Muscle of leg (tissue), 11 donors: ENCODE results near the gene FAM219A. TPM values are rescaled to one million over a fixed set of nuclear protein-coding genes. Genes with fewer than 3 reads are reported as not detected.

ENCODE experiments used
- DNase-seq: peaks from one replicate; pipeline ENCODE4 v3.0.0; 2013
- H3K27ac ChIP-seq: one replicate; pipeline ENCODE4 v1.5.1; 2013; ENCODE audit warnings: mild to moderate bottlenecking, low read length, control low read depth
- H3K27me3 ChIP-seq: one replicate; pipeline ENCODE4 v1.6.1; 2013; ENCODE audit warnings: low read length; ENCODE audit not compliant: control insufficient read depth, insufficient read depth
- H3K36me3 ChIP-seq: one replicate; pipeline ENCODE4 v1.6.1; 2013; ENCODE audit warnings: low read length; ENCODE audit not compliant: control insufficient read depth, insufficient read depth
- H3K4me1 ChIP-seq: one replicate; pipeline ENCODE4 v1.6.1; 2013; ENCODE audit warnings: low read length; ENCODE audit not compliant: control insufficient read depth, insufficient read depth
- H3K4me3 ChIP-seq: one replicate; pipeline ENCODE4 v1.5.1; 2013; ENCODE audit warnings: low read length, control low read depth
- H3K9me3 ChIP-seq: replicated peaks from 2 replicates; pipeline ENCODE4 v1.6.1; 2013; ENCODE audit warnings: low read depth, low read length; ENCODE audit not compliant: control insufficient read depth
- WGBS: methylation state at CpG from one replicate; pipeline ENCODE4 v1.1.5; 2013; ENCODE audit warnings: missing lambda C conversion rate; ENCODE audit not compliant: insufficient coverage; 5-methylcytosine and 5-hydroxymethylcytosine counted together
- polyA plus RNA-seq, 8 donors: library from polyadenylated mRNA; unstranded; fragments of 120-200 nt; gene quantifications; one replicate each; pipeline versions ENCODE4 v1.2.1 to v1.2.3, GENCODE V29; 2013; ENCODE audit warnings: inconsistent platforms in 1 of 8, low replicate concordance in 1 of 8; ENCODE audit not compliant: insufficient read length in 8 of 8, insufficient read depth in 1 of 8
- total RNA-seq: library from RNA; stranded (reverse); fragments of 120-200 nt; gene quantifications from one replicate; pipeline ENCODE4 v1.2.4, GENCODE V29; 2013

The FAM219A gene
- total and polyA plus RNA-seq, 9 donors = 6.0 to 13.3 (median 11.8) TPM

- Histone ChIP-seq H3K4me1 (no peaks in the 10 kb centered on the region), H3K27ac (no peak overlapping the region), H3K27me3 (no peaks in the 10 kb centered on the region), H3K9me3 (no peaks in the 10 kb centered on the region), H3K36me3 (peaks cover 28% of the 10 kb centered on the region), H3K4me3 (no peak overlapping the region)
- 76% methylated on average over 6 of the region's 7 CpGs for WGBS
- DNase-seq = no peak
These were observed 61.8 kb downstream of the FAM219A start for GRCh38 chr9:34396276-34397214.

DNA sequence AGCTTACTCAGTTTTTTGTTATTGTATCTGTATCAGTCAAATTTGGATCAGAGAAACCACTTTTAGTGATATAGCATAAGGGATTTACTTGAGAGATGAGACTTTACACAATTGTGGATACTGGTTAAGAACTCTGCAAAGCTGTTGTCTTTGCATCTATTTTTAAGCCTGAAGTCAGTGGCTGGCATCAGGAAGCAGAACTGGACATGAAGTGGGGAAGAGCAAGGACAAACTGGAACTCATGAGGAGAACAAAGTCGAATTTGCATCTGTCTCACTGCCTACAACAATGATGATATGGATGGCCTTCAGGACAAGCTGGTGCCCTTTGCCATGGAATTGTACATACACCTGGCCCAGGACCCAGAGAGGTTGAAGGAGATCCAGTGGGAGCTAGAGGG lies 65.9 kb downstream of the FAM219A start:
- no peak overlapping the region for H3K4me3 ChIP-seq
- WGBS = no CpG with 5 or more reads among the region's 1 CpG

DNA sequence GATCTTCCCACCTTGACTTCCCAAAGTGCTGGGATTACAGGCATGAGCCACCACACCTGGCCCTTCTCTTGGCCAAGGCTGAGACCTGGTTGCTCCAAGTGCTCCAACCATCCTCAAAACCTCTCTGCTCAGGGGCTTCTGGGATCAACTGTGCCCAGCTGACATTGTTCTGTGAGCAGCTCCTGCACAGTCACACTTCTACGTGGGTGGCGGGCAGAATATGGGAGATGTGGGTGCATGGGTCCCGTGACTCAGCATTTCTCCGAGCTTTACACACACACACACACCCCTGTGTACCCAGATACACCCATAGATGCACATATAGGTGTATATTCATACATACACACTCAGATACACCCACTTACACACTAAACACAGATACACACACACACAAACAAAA lies 71.1 kb downstream of the FAM219A start:
- no CpG with 5 or more reads among the region's 4 CpGs for WGBS
- Histone ChIP-seq H3K9me3 (no peaks in the 10 kb centered on the region), H3K27me3 (peaks cover 5% of the 10 kb centered on the region), H3K4me1 (no peaks in the 10 kb centered on the region), H3K27ac (no peak overlapping the region), H3K4me3 (no peak overlapping the region), H3K36me3 (no peaks in the 10 kb centered on the region)
- no peak for DNase-seq

More for the DNA sequence above, 65.9 kb downstream of the FAM219A start:
- Histone ChIP-seq H3K36me3 (peaks cover under 1% of the 10 kb centered on the region), H3K27me3 (no peaks in the 10 kb centered on the region), H3K9me3 (no peaks in the 10 kb centered on the region), H3K4me1 (no peaks in the 10 kb centered on the region), H3K27ac (no peak overlapping the region)
- DNase-seq = no peak

- Histone ChIP-seq H3K9me3 (no peaks in the 10 kb centered on the region), H3K27ac (no peak overlapping the region), H3K27me3 (peaks cover 10% of the 10 kb centered on the region), H3K36me3 (no peaks in the 10 kb centered on the region), H3K4me3 (no peak overlapping the region), H3K4me1 (no peaks in the 10 kb centered on the region)
- no peak for DNase-seq
- 100% methylated on average over 1 of the region's 3 CpGs for whole genome bisulfite sequencing
These were observed 71.7 kb downstream of the FAM219A start for GRCh38 chr9:34386656-34387055.

GRCh38 chr9:34385561-34386230 lies 72.7 kb downstream of the FAM219A start:
- peaks cover 19% of the 10 kb centered on the region for H3K27me3 ChIP-seq
- no peak for DNase-seq
- no peak overlapping the region for H3K4me3 ChIP-seq
- no peaks in the 10 kb centered on the region for H3K9me3 ChIP-seq
- H3K27ac ChIP-seq = no peak overlapping the region
- peaks cover 7% of the 10 kb centered on the region for H3K4me1 ChIP-seq
- H3K36me3 ChIP-seq = no peaks in the 10 kb centered on the region
- WGBS = no CpG with 5 or more reads among the region's 6 CpGs

DNA sequence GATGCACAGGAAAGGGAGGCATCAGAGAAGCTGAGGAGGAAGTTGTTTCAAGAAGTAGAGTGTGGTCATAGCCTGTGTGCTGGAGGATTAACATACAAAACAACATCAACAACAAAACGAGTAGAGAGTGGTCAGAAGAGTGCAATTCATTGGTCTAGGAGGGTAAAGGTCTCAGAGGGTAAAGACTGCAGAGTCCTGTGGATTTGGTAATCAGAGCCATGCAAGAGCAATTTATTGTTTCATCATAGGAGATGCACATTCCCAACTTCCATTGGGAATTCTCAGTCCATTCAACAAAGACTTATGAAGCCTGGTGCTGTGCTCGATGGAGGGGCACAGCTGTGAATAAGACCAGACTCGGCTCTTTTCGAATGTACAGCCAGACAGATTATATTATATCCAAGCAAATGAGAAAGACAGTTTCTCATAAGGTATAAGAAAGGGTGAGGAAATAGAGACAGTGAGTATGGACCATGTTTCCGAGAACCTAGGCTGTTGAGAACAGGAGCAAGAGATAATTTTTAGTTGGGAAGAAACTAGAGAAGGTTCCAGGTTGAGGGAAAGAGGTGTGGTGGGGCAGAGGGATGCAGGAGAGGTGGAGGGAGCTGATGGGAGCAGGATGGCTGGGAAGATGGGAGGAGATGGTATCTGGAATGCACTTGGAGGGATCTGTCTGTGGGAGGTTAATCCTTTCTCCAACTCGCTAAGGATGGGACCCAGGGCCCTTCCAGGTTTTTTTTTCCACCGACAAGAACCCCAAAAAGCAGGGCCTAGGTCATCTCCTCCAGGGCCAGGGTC lies 73.8 kb downstream of the FAM219A start:
- H3K4me3 ChIP-seq = no peak overlapping the region
- no peaks in the 10 kb centered on the region for H3K36me3 ChIP-seq
- no peaks in the 10 kb centered on the region for H3K9me3 ChIP-seq
- WGBS = 81% methylated on average over 1 of the region's 7 CpGs
- peaks cover 30% of the 10 kb centered on the region for H3K27me3 ChIP-seq
- no peak overlapping the region for H3K27ac ChIP-seq
- DNase-seq = no peak
- H3K4me1 ChIP-seq = peaks cover 17% of the 10 kb centered on the region

DNA sequence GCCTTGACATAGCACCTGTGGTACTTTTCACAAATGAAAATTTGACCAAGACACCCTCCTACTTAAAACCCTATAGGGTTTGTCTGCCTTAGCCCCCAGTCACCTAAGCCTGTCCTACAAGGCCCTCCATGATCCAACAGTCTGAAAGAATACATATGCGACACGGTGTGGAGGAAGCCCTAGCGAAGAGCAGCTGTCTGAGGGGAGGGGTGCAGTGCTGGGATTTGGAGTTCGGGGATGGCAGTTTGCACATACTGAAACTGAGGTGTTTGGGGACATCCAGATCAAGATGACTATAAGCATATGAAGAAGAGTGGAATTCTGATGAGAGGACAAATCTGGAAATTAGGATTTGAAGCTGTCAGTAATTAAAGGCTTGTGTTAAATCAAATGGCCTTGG lies 74.5 kb downstream of the FAM219A start:
- H3K27ac ChIP-seq = no peak overlapping the region
- peaks cover 20% of the 10 kb centered on the region for H3K4me1 ChIP-seq
- H3K4me3 ChIP-seq = no peak overlapping the region
- H3K36me3 ChIP-seq = no peaks in the 10 kb centered on the region
- H3K9me3 ChIP-seq = no peaks in the 10 kb centered on the region
- no peak for DNase-seq
- WGBS = 49% methylated on average over 4 of the region's 4 CpGs
- H3K27me3 ChIP-seq = peaks cover 34% of the 10 kb centered on the region

DNA sequence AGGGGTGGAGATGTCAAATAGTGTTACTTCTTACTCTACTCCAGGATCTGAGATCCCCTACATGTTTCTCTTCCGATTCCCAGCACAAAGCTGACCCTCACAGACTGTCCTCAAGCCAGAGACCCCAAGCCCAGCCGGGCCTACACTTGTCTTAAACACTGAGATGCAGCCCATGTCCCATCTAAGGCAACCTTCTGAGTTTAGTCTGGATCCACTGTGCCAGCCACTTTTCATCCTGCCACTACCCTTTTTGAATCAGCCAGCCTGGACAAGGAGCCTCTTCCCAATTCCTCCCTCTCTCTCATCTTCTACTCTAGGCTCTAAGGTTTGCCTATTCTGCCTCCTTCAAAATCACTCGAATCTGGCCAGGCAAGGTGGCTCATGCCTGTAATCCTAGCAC lies 75.5 kb downstream of the FAM219A start:
- Histone ChIP-seq H3K4me1 (peaks cover 20% of the 10 kb centered on the region), H3K27ac (no peak overlapping the region), H3K9me3 (no peaks in the 10 kb centered on the region), H3K4me3 (no peak overlapping the region), H3K27me3 (peaks cover 36% of the 10 kb centered on the region), H3K36me3 (no peaks in the 10 kb centered on the region)
- WGBS = 79% methylated on average over 3 of the region's 3 CpGs
- no peak for DNase-seq

DNA sequence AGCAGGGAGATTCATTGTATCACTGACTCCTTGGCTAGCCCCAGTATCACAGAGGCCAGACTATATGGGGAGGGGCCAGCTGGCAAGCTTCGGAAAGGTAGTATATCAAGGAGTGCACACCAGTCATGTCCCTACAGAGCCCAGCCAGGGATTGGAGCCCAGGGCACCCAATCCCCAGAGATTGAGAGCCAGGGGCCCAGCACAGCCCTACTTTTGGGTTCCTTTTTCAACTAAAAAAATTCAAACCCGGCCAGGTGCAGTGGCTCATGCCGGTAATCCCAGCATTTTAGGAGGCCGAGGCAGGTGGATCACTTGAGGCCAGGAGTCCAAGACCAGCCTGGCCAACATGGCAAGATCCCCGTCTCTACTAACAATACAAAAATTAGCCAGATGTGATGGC lies 76.3 kb downstream of the FAM219A start:
- Histone ChIP-seq H3K4me3 (no peak overlapping the region), H3K27ac (no peak overlapping the region), H3K27me3 (peaks cover 36% of the 10 kb centered on the region), H3K4me1 (peaks cover 25% of the 10 kb centered on the region), H3K36me3 (no peaks in the 10 kb centered on the region), H3K9me3 (no peaks in the 10 kb centered on the region)
- no peak for DNase-seq
- no CpG with 5 or more reads among the region's 5 CpGs for WGBS

DNA sequence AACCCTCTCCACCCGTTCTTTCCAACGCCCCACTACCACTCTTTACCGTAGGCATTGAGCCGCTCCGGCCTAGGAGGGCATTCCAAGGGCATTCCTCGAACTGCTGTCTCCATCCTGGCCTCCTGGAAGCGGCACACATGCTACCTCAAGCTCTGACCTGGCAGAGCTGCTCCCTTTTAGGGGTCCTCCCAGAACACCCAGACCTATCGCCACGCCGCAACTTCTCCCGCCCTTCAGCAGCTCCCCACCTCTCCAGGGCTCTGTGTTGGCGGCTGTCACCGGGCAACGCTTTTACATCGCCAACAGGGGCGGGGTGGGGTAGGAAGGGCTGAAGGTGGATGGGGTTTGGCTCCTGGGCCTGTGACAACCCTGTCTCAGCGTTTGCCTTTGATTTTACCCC lies 77.0 kb downstream of the FAM219A start:
- Histone ChIP-seq H3K36me3 (no peaks in the 10 kb centered on the region), H3K27ac (no peak overlapping the region), H3K4me1 (peaks cover 28% of the 10 kb centered on the region), H3K9me3 (no peaks in the 10 kb centered on the region), H3K4me3 (peak overlapping the region; percentile 58), H3K27me3 (peaks cover 35% of the 10 kb centered on the region)
- WGBS = 4% methylated on average over 7 of the region's 17 CpGs
- DNase-seq = no peak
